HT1080 (cell line): Measurements from ENCODE around the gene ZNF714. TPM values are rescaled to one million over a fixed set of nuclear protein-coding genes. Genes with fewer than 3 reads are reported as not detected.
"Not testable (repeated sequence)": the region's sequence is repeated elsewhere in the genome, so short reads cannot be mapped to it uniquely, and the experiment has no call there.

ENCODE experiments used
- DNase-seq: peaks from one replicate; pipeline ENCODE4 v3.0.0-alpha.2; 2015; ENCODE audit warnings: low read depth
- small RNA-seq: library from RNA; depleted of rRNA; stranded (forward); fragments of <200 nt; gene quantifications from one replicate; pipeline ENCODE3, GENCODE V24; 2014
- total RNA-seq: library from RNA; depleted of rRNA; stranded (reverse); fragments of >200 nt; shearing (Covaris generic); gene quantifications from 2 replicates; pipeline ENCODE4 v1.2.3, GENCODE V29; 2014; rRNA removed

The ZNF714 gene
- total RNA-seq, 1 experiment from 2014 or later, result 19.3 TPM

DNA sequence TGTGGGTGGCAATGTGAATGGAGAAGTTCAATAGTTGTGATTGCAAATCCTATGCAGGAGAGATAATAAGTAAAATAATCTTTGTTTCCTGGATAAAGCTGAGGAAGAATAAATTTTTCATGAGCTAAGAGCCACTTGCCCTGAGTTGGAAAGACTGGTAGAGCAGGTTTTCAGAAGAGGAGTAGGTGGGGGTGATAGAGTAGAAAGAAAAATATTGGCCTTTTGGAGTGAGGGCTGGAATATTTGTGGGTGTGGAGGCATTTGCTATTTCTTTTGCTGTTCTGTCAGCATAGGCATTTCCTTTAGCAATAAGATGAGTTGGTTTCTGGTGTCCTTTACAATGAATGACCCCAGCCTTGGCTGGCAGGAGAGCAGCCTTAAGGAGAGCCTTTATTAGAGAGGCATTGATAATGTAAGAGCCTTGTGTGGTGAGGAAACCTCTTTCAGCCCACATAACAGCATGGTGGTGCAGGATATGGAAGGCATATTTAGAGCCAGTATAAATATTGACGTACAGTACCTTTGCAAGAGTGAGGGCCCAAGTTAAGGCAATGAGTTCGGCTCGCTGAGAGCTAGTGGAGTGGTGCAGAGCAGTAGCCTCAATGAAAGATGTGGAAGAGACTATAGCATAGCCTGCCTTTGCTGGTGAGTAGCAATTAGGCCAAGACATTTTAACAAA is 48.2 kb downstream of the ZNF714 start:
- DNase-seq, result no peak

DNA sequence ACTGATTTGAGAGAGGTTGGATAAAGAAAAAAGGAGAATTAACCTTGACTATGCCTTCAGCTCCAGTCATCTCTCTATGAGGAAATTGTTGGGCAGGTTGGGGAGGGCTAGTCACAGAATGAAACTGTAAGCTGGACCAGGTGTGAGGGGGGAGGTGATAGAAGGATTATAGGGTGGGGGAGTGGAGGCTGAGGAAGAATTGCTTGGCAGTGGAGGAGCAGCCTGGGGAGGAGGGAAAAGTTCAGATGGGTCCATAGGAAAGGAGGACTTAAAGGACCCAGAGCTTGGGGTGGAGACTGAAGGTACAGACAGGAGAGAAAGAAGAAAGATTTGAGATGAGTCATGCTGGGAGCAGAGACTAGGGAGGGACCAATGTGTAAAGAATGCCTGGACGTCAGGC is 51.6 kb downstream of the ZNF714 start:
- no peak for DNase-seq

DNA sequence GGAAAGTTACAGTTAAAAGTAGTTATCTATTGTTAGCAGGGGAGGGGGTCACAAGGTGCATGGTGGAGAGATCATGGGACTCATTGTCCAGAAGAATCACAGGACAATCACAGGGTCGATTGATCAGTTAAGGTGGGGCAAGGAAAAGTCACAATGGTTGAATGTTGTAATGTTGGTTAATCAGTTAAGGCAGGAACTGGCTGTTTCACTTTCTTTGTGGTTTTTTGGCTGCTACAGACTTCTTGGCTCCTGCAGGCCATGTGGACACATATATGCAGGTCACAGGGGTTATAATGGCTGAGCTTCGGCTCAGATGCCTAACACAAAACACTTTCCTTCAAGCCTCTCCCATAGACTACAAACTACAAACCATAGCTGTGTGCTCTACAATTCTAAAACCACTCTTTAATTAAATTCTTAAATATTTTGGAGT is 52.9 kb downstream of the ZNF714 start:
- no peak for DNase-seq

DNA sequence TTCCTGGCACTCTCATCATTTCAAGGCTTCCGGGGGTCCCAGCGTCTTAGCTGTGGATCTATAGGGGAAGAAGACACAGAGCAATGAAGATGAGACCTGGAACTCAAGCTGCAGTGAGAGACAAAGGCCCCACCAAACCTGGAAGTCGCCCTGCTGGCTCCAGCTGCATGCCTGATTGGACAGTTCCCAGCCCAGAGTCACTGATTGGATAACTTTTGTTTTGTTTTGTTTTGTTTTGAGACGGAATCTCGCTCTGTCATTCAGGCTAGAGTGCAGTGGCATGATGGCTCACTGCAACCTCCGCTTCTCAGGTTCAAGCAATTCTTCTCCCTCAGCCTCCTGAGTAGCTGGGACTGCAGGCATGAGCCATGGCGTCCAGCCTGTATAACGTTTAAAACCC is 53.4 kb downstream of the ZNF714 start:
- no peak for DNase-seq

DNA sequence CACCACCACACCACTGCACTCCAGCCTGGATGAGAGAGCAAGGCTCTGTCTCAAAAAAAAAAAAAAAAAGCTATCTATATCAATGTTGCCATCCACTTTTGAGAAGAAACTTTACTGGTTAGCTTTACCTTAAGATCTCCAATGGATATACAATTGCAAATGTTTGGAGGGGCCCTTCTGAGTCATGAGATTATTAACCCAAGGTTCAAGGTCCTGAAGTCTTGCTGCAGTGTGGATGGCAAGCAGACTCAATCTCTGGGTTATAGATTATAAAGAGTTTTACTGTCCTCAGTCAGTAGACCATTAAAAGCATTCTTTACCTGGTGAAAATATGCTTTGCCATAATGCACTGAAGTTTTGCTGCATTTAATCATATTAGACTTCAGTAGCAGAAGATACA is 56.1 kb downstream of the ZNF714 start:
- DNase-seq, result no peak

DNA sequence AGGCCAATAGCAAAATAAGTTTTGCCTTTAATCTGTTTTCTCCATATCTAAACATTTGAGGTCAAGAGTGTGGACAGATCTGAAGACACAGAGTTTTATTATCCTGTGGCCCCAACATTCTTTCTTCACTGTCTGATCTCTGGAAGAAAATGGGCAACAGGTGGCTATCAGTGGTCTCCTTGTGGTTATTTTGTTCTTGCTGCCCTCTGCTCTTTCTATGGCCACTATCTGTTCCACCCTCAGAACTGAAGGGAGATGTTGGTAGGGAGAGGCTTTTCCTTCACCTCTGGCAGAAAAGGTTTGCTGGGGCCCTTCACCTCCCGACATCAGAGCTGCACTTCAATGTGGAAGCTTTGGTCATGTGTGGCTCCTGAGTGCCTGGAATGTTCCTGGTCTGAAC is 59.0 kb downstream of the ZNF714 start:
- not testable (repeated sequence) for DNase-seq

DNA sequence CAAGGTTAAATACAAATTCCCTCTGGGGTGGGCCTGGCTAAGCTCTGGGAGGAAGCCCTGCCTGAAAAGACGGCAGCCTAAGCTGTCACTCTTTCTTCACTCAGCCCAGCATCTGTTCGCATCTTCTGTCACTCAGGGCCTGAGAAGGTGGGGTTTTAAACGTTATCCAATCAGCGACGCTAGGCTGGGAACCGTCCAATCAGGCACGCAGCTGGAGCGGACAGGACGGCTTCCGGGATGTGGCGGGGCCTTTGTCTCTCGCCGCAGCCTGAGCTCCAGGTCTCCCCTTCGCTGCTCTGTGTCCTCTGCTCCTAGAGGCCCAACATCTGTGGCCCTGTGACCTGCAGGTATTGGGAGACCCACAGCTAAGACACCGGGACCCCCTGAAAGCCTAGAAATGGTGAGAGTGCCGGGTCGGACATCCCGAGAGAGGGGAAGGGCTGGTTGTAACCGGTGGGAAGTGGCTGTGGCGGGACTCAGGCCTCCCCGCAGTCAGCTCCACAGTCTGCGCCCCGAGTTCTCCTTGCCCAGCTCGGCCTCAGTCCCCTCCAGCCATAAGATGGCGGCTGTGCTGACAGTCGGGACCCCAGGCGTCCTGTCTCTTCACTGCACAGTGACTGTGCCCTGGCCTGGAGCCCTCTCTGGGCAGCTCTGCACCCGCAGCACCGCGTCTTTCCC is 59.9 kb downstream of the ZNF714 start, which contains the start of gene ZNF431:
Gene ZNF431, plus strand, starts transcription at position 254 of the 678 bp plus-strand sequence. Its CDS starts 144 bp downstream, at position 398.
- peak; percentile 95 for DNase-seq

DNA sequence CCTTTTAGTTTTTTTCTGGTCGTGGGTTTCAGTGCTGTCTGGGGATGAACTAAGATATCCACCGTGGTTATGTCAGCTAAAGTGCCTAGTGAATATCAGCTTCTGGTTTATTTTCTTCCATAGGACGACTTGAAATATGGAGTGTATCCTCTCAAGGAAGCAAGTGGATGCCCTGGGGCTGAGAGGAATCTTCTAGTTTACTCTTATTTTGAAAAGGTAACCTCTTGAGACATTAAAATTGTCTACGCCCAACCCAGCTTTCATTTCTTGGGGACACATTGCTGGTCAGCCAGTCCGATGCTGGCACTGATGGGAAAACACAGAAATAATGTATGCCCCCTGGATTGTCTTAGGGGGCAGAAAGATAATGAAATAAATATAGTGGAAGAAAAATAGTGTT is 61.4 kb downstream of the ZNF714 start:
- no peak for DNase-seq

DNA sequence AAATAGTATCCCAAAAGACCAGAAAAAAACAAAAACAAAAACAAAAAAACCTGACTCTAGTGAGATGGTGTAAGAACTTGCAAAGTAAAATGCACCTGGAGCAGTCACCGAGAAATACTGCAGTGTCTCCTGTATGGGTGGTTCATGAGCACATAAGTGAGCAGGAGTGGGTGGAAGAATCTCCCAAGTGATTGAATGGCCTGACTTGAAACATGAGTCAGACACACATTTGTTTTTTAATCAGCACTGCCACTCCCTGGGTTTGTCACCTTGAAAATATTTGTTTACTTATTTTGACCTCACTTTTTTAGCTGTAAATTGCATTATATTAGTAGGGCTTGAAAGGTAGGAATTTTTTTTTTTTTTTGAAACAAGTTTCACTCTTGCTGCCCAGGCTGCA is 61.9 kb downstream of the ZNF714 start:
- DNase-seq, result no peak

DNA sequence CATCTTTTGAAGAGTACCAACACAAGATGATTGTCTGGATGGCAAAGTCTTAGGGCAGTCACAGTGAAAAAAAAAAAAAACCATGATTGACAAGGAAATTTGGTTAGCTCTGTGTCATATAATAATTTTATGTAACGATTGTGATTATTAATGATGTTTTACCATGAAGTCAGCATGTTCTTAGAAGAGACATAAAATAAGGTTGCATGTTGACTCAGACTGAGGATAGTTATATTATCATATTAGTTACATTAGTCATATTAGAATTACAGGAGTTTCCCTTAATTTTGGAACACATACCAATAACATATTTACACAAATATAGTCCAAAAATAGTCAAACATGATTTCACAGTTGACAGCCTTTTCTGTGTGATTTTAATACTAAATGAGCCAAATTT is 65.5 kb downstream of the ZNF714 start:
- DNase-seq, result no peak

DNA sequence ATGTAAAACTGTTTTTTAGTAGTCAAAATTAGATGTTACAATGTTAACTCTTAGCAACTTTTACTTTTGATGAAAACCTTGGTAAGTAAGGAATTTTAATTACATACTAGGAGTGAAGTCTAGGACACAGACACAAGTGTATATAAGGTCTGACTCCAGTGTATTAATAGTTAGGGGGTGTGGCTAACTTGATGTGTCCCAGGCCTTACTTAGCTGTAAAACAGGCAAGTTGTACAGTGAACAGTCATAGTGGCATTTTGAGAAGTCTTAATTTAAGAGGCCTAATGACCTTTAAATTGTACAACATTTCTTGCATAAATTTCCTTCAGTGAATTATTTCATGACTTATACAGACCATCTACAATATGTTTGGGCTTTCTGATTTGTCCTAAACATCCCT is 66.7 kb downstream of the ZNF714 start:
- no peak for DNase-seq

DNA sequence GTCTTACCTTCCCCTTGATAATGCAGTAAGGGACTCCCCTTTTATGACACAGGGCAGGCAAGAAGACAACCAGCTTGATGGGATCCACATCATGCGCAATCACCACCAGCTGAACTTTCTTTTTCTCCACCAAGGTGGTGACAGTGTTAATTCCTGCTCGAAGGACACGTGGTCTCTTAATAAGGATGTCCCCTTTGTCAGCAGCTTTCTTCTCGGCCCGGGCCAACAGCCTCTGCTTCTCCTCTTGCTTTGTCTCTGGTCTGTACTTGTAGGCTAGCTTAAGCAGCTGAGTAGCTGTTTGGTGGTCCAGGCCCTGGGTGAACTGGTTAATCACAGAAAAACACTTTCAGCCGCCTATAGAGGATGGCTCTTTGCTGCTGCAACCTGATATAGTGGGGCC is 67.9 kb downstream of the ZNF714 start:
- no peak for DNase-seq

DNA sequence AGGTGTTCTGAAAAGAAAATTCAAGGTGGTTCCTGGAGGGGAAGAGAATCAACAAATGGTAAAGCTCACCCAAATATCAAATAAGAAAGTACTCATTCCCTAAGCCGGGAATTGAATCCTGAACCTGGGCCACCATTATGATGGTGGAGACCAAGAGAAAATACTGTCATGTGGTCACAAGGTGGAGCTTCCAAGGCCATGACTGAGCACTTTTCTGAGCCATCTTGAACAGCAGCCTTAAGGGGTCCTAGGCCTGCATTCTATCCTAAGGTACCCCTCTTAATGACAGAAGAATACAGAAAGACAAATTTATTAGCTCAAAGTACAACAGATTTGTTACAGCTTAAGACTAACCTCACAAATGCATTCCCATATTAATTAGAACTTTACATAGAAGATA is 69.5 kb downstream of the ZNF714 start:
- DNase-seq, result no peak

DNA sequence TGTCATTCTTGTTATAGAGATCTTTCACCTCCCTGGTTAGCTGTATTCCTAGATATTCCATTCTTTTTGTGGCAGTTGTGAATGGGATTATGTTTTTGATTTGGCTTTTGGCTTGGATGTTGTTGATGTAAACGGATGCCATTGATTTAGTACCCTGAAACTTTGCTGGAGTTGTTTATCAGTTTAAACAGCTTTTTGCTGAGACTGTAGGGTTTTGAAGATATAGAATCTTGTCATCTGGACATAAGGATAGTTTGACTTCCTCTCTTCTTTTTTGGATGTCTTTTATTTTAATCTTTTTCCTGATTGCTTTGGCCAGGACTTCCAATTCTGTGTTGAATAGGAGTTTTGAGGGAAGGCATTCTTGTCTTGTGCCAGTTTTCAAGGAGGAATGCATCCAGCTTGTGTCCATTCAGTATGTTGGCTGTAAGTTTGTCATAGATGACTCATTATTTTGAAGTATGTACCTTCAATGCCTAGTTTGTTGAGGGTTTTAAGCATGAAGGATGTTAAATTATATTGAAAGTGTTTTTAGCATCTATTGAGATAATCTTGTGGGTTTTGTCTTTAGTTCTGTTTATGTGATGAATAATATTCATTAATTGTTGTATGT is 76.6 kb downstream of the ZNF714 start:
- DNase-seq, result no peak

DNA sequence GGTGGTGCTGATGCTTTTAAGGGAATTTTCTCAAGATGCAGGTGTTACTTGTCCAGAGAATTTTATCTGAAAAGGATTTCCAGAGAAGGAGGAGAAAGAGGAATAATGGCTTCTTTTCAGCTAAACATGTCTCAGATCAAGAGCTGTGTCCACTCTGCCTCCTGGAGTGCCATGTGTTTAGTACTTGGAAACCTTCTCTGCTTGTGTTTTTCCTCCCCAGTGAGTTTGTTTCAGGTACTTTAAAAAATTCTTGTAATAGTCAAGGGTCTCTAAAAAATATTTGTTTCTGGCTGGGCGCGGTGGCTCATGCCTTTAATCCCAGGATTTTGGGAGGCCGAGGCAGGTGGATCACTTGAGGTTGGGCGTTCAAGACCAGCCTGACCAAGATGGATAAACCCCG is 82.5 kb downstream of the ZNF714 start:
- DNase-seq, result no peak

DNA sequence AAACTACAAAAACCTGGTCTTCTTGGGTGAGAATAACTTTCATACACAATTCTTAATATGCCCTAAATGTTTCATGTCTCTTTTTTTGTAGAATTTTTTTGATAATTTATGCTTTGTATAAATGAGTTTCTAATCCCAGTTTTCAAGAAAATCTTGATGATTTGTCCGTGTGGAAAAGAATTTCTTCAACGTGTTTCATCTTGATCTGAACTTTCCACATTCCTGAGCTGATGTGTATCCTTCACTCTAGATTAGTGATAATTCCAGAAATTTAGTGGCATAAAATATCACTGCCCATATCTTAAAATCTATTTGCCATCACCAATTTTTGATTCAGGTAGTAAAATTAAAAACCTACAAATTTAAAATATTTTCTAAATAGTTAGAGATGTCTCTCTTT is 84.4 kb downstream of the ZNF714 start:
- DNase-seq, result no peak

Small RNA genes lying within 50 kb of the gene (small RNA-seq; reads per million reads assigned to genes)
- gene RNA5SP469, result not detected

Other genes starting within 250 kb of the ZNF714 start
- 9.3 and 13.8 TPM in 2 replicates for gene ZNF85, start 159.0 kb upstream of the ZNF714 start, total RNA-seq
- gene ZNF430, start 61.5 kb upstream of the ZNF714 start, total RNA-seq, result 2.9 and 5.3 TPM in 2 replicates
- gene ZNF431, start 59.8 kb downstream of the ZNF714 start, total RNA-seq, result 4.9 and 7.2 TPM in 2 replicates
- gene ZNF708, start 247.2 kb downstream of the ZNF714 start, total RNA-seq, result 2.7 and 4.5 TPM in 2 replicates